ENCODE measurements around the gene GBP1.
"Not testable (repeated sequence)": the region's sequence is repeated elsewhere in the genome, so short reads cannot be mapped to it uniquely, and the experiment has no call there.

GBP1 gene

DNA sequence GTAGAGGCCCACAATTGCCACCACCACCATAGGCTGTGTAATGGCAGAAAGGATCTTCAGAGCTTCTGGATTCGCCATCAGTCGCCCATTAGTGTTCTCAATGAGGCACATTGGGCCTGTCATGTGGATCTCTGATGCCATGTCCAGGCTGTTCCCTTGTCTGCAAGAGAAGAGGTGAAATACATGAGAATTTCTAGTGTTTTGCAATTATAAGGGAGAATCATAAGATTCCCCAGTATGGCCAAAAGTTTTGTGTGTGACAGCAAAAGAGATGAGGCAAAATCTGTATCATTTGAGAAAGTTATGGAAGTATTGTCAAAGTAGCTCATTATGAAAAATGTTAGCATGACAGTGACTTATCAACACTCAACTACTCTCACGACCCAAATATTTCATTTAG is 1.9 kb downstream of the GBP1 start:
- no peak overlapping the region for H3K9ac ChIP-seq (ENCODE audit: low read depth in 1 of 2, low read length in 2 of 2)
- H3K27me3 ChIP-seq (ENCODE audit: control insufficient read depth in 2 of 2, insufficient read depth in 2 of 2, low read length in 2 of 2): no peaks in the 10 kb centered on the region
- peaks cover 0 to 12% of the 10 kb centered on the region in 2 donors for H3K4me1 ChIP-seq (ENCODE audit: control insufficient read depth in 2 of 2, insufficient read depth in 2 of 2, low read length in 2 of 2)
- no peak overlapping the region for H3K27ac ChIP-seq (ENCODE audit: low read depth in 2 of 2, low read length in 2 of 2)
- peak overlapping the region in 1 of 2 donors; percentile 85 for H3K4me3 ChIP-seq (ENCODE audit: low read length in 2 of 2)
- H3K36me3 ChIP-seq (ENCODE audit: control insufficient read depth in 2 of 2, insufficient read depth in 2 of 2, low read length in 2 of 2): peaks cover 12 to 15% of the 10 kb centered on the region in 2 donors
- no peaks in the 10 kb centered on the region for H3K9me3 ChIP-seq (ENCODE audit: control insufficient read depth in 2 of 2, low read length in 2 of 2)

DNA sequence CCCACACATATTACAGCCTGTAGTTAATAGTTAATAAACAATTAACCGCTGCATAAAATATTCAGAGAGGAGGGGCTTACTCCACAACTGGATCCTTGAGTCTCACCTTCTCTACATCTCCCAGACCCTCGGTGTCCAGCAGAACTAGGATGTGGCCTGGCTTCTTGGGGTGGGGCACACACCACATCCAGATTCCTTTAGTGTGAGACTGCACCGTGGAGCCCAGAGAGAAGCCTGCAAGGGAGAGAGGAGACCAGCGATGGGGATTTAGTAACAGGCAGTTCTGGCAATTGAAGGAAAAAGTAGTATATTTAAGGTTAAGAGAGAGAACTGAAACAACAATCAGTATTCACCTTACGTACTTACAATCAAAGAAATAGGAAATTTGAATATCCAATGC is 4.9 kb downstream of the GBP1 start:
- Histone ChIP-seq H3K9me3 (ENCODE audit: control insufficient read depth in 2 of 2, low read length in 2 of 2) (no peaks in the 10 kb centered on the region), H3K27ac (ENCODE audit: low read depth in 2 of 2, low read length in 2 of 2) (no peak overlapping the region), H3K9ac (ENCODE audit: low read depth in 1 of 2, low read length in 2 of 2) (no peak overlapping the region), H3K4me1 (ENCODE audit: control insufficient read depth in 2 of 2, insufficient read depth in 2 of 2, low read length in 2 of 2) (peaks cover 0 to 12% of the 10 kb centered on the region in 2 donors), H3K36me3 (ENCODE audit: control insufficient read depth in 2 of 2, insufficient read depth in 2 of 2, low read length in 2 of 2) (peaks cover 26 to 34% of the 10 kb centered on the region in 2 donors), H3K4me3 (ENCODE audit: low read length in 2 of 2) (no peak overlapping the region), H3K27me3 (ENCODE audit: control insufficient read depth in 2 of 2, insufficient read depth in 2 of 2, low read length in 2 of 2) (no peaks in the 10 kb centered on the region)

DNA sequence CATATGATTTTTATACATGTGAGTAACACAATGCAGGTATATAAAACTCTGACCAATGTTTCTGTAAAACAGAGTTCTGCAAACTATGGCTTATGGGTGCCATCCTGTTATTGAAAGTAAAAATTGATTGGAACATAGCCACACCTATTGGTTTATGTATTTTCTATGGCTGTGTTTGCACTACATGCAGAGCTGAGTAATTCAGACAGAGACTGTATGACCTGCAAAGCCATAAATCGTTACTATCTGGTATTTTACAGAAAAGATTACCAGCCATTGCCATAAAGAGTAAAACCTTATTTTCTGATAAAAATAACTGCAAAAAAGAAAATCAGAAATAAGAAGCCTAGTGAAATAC is 13.1 kb downstream of the GBP1 start:
- Histone ChIP-seq H3K36me3 (ENCODE audit: control insufficient read depth in 2 of 2, insufficient read depth in 2 of 2, low read length in 2 of 2) (peaks cover 10 to 16% of the 10 kb centered on the region in 2 donors), H3K27ac (ENCODE audit: low read depth in 2 of 2, low read length in 2 of 2) (no peak overlapping the region), H3K4me3 (ENCODE audit: low read length in 2 of 2) (no peak overlapping the region), H3K9me3 (ENCODE audit: control insufficient read depth in 2 of 2, low read length in 2 of 2) (no peaks in the 10 kb centered on the region), H3K4me1 (ENCODE audit: control insufficient read depth in 2 of 2, insufficient read depth in 2 of 2, low read length in 2 of 2) (peaks cover 0 to 9% of the 10 kb centered on the region in 2 donors), H3K27me3 (ENCODE audit: control insufficient read depth in 2 of 2, insufficient read depth in 2 of 2, low read length in 2 of 2) (no peaks in the 10 kb centered on the region), H3K9ac (ENCODE audit: low read depth in 1 of 2, low read length in 2 of 2) (no peak overlapping the region)

DNA sequence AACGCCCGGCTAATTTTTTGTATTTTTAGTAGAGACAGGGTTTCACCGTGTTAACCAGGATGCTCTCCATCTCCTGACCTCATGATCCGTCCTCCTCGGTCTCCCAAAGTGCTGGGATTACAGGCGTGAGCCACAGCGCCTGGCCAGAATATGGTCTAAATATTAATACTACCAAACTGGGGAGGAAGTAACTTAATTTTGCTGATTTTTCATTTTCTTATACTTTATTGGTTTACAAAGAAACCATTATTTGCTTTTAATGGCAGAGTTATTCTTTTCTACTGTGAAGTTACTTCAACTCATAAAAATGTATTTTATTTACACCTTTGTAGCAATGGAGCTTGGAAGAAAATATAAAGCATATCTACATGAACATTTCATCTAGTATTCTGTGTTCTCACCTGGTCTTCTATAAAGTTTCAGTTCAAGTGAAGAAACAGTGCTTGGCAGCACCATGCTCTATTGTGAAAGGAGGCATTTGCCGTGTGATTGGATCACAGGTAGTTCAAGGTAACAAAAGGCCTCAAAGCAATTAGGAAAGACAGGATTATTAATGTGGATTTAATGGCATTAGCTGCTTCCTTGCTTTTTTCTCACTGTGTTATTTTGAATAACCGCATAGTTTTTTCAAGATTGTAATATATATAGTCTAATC is 13.6 kb downstream of the GBP1 start:
- H3K27me3 ChIP-seq (ENCODE audit: control insufficient read depth in 2 of 2, insufficient read depth in 2 of 2, low read length in 2 of 2): no peaks in the 10 kb centered on the region
- peaks cover 10 to 11% of the 10 kb centered on the region in 2 donors for H3K36me3 ChIP-seq (ENCODE audit: control insufficient read depth in 2 of 2, insufficient read depth in 2 of 2, low read length in 2 of 2)
- no peak overlapping the region for H3K4me3 ChIP-seq (ENCODE audit: low read length in 2 of 2)
- no peaks in the 10 kb centered on the region for H3K9me3 ChIP-seq (ENCODE audit: control insufficient read depth in 2 of 2, low read length in 2 of 2)
- H3K27ac ChIP-seq (ENCODE audit: low read depth in 2 of 2, low read length in 2 of 2): no peak overlapping the region
- peaks cover 0 to 9% of the 10 kb centered on the region in 2 donors for H3K4me1 ChIP-seq (ENCODE audit: control insufficient read depth in 2 of 2, insufficient read depth in 2 of 2, low read length in 2 of 2)
- no peak overlapping the region for H3K9ac ChIP-seq (ENCODE audit: low read depth in 1 of 2, low read length in 2 of 2)

DNA sequence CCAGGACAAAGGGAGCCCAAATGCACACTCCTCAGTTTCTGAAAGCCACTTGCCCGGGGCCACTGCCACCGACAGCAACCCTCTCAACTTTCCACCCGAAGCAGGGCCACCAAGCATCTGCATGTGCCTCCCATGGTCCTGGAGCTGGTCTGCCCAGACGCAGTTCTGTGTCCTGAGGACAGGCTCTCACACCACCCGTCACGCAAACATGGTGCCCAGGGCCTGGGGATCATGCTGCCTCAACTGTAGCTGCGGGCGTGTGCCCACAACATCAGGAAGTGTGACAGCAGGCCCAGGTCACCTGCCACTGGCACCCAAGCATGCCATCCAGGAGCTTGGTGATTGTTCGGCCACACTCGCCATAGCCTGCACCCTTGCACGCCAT is 14.4 kb downstream of the GBP1 start:
- peak overlapping the region in 1 of 2 donors; percentile 27 for H3K27ac ChIP-seq (ENCODE audit: low read depth in 2 of 2, low read length in 2 of 2)

DNA sequence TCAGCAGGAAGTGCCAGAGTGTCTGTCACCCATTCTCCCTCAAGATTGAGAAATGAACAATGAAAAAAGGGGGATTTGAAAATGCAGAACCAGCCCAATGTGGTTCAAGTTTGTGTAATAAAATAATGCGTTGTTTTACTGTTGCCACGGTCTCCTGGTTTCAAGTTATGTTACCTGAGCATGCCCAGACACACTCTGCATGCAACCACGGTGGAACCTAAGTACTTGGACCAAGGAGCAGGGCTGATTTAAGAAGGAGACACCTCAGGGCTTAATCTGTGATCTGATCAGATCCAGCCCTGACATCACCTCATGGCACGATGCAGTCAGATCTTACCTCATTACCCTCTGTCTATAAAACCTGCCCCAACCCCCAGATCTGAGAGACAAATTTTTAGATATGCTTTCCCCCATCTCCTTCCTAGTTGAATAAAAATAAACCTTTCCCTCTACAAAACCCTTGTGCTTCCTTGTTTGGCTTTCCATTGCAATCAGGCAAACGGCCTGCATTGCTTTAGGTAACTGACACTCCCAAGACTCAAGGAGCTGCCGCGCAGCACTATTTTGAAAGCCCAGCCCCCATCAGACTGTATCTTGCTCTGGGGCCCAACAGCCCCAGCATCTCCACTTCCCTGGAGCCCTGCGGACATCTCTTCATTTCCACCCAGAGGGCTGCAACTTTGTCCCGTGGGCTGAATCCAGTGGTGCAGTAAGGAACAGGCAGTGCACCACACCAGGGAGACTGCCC is 14.9 kb downstream of the GBP1 start:
- H3K36me3 ChIP-seq (ENCODE audit: control insufficient read depth in 2 of 2, insufficient read depth in 2 of 2, low read length in 2 of 2); H3K27me3 ChIP-seq (ENCODE audit: control insufficient read depth in 2 of 2, insufficient read depth in 2 of 2, low read length in 2 of 2); H3K9me3 ChIP-seq (ENCODE audit: control insufficient read depth in 2 of 2, low read length in 2 of 2); H3K4me3 ChIP-seq (ENCODE audit: low read length in 2 of 2); H3K9ac ChIP-seq (ENCODE audit: low read depth in 1 of 2, low read length in 2 of 2): not testable (repeated sequence)
- Histone ChIP-seq H3K27ac (ENCODE audit: low read depth in 2 of 2, low read length in 2 of 2) (peak overlapping the region; percentile 2 to 27), H3K4me1 (ENCODE audit: control insufficient read depth in 2 of 2, insufficient read depth in 2 of 2, low read length in 2 of 2) (peaks cover 5 to 15% of the 10 kb centered on the region in 2 donors)

More for the DNA sequence above, 14.4 kb downstream of the GBP1 start:
- peaks cover 3 to 12% of the 10 kb centered on the region in 2 donors for H3K4me1 ChIP-seq (ENCODE audit: control insufficient read depth in 2 of 2, insufficient read depth in 2 of 2, low read length in 2 of 2)
- no peaks in the 10 kb centered on the region for H3K9me3 ChIP-seq (ENCODE audit: control insufficient read depth in 2 of 2, low read length in 2 of 2)
- no peak overlapping the region for H3K9ac ChIP-seq (ENCODE audit: low read depth in 1 of 2, low read length in 2 of 2)
- H3K36me3 ChIP-seq (ENCODE audit: control insufficient read depth in 2 of 2, insufficient read depth in 2 of 2, low read length in 2 of 2): peaks cover 7 to 8% of the 10 kb centered on the region in 2 donors
- H3K4me3 ChIP-seq (ENCODE audit: low read length in 2 of 2): no peak overlapping the region
- H3K27me3 ChIP-seq (ENCODE audit: control insufficient read depth in 2 of 2, insufficient read depth in 2 of 2, low read length in 2 of 2): no peaks in the 10 kb centered on the region

DNA sequence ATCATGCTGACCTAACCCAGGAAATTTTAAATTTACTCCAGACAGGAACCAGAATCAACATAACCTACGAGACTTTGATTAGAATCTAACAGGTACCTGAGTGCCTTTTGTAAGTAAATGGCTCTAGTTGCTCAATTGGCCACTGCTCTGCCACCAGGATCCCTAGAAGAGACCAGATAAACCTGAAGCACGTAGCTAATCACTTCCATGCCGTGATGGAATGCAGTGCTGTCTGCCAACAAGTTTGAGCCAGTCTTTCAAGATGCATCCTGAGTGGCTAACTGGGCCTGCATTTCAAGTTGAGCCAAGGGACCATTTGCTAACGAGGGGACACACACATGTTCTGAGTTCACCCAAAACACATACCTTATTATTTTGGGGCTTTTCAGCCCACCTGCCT is 15.8 kb downstream of the GBP1 start:
- H3K4me3 ChIP-seq (ENCODE audit: low read length in 2 of 2); H3K9me3 ChIP-seq (ENCODE audit: control insufficient read depth in 2 of 2, low read length in 2 of 2); H3K27ac ChIP-seq (ENCODE audit: low read depth in 2 of 2, low read length in 2 of 2); H3K36me3 ChIP-seq (ENCODE audit: control insufficient read depth in 2 of 2, insufficient read depth in 2 of 2, low read length in 2 of 2); H3K27me3 ChIP-seq (ENCODE audit: control insufficient read depth in 2 of 2, insufficient read depth in 2 of 2, low read length in 2 of 2); H3K9ac ChIP-seq (ENCODE audit: low read depth in 1 of 2, low read length in 2 of 2): not testable (repeated sequence)
- peaks cover 8 to 21% of the 10 kb centered on the region in 2 donors for H3K4me1 ChIP-seq (ENCODE audit: control insufficient read depth in 2 of 2, insufficient read depth in 2 of 2, low read length in 2 of 2)

DNA sequence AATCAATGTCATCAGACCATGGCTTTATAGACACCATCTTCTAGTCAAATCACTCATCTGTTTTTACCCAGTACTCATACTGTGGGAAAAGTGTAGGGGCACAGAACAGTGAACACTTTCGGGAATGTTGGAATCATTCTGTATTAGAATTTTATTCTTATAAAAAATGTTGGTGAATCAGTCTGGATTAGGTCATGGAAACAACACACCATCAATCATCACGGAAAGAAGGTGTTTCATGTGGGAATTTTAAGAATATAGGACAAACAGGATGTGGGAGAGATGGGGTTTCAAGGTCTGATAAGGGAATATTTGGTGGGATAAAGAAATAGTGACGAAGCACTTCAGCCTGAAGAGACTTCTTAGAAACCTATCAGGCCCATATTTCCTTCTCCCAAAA is 17.3 kb downstream of the GBP1 start:
- peaks cover 2 to 3% of the 10 kb centered on the region in 2 donors for H3K36me3 ChIP-seq (ENCODE audit: control insufficient read depth in 2 of 2, insufficient read depth in 2 of 2, low read length in 2 of 2)
- no peak overlapping the region for H3K4me3 ChIP-seq (ENCODE audit: low read length in 2 of 2)
- no peak overlapping the region for H3K9ac ChIP-seq (ENCODE audit: low read depth in 1 of 2, low read length in 2 of 2)
- H3K9me3 ChIP-seq (ENCODE audit: control insufficient read depth in 2 of 2, low read length in 2 of 2): peaks cover 0 to 2% of the 10 kb centered on the region in 2 donors
- peaks cover 8 to 21% of the 10 kb centered on the region in 2 donors for H3K4me1 ChIP-seq (ENCODE audit: control insufficient read depth in 2 of 2, insufficient read depth in 2 of 2, low read length in 2 of 2)
- no peak overlapping the region for H3K27ac ChIP-seq (ENCODE audit: low read depth in 2 of 2, low read length in 2 of 2)
- H3K27me3 ChIP-seq (ENCODE audit: control insufficient read depth in 2 of 2, insufficient read depth in 2 of 2, low read length in 2 of 2): no peaks in the 10 kb centered on the region

DNA sequence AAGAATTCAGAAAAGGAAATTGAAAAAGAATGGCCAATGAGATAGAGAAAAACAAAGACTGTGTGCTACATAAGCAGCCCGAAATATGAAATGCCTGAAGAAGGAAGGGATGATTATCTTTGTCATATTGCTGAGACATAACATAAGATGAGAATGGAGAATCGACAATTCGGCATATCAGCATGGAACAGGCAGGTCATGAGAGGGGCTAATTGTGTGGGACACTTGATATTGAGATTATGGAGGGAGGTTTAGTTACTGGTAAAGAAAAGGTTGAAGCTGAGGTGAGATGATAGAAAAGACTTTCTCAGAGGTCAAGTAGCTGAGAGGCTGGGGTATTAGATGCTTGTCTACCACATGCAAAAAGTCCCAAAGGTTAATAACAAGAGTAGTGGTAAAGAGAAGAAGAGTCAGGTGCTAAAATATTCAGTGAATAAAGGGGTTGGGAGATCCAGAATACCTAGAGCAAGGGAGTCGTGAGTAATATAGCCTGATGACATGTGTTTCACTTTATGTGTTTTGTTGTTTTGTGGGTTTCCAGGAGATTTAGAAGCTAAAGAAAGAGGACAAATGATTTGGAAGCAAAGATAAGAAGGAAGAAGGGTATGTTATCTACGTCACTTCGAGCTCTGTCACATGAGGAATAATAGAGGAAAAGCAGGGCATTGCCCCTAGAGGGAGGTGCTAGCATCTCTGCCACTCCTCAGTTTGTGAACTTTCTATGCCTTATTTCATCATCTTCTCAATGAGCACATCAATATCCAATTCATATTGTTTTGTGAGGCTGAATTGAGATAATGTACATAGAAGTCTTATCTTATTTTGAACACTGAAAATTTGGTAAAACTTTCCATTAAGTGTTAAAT is 18.5 kb downstream of the GBP1 start:
- H3K9me3 ChIP-seq (ENCODE audit: control insufficient read depth in 2 of 2, low read length in 2 of 2); H3K36me3 ChIP-seq (ENCODE audit: control insufficient read depth in 2 of 2, insufficient read depth in 2 of 2, low read length in 2 of 2); H3K9ac ChIP-seq (ENCODE audit: low read depth in 1 of 2, low read length in 2 of 2); H3K27ac ChIP-seq (ENCODE audit: low read depth in 2 of 2, low read length in 2 of 2); H3K27me3 ChIP-seq (ENCODE audit: control insufficient read depth in 2 of 2, insufficient read depth in 2 of 2, low read length in 2 of 2); H3K4me3 ChIP-seq (ENCODE audit: low read length in 2 of 2): not testable (repeated sequence)
- H3K4me1 ChIP-seq (ENCODE audit: control insufficient read depth in 2 of 2, insufficient read depth in 2 of 2, low read length in 2 of 2): peaks cover 8 to 21% of the 10 kb centered on the region in 2 donors
